ENCODE data around the gene GP1BA. TPM values are rescaled to one million over a fixed set of nuclear protein-coding genes. Genes with fewer than 3 reads are reported as not detected.
A peak's percentile ranks its signal among the peaks of the same experiment; 100 is the strongest.
"Not testable (repeated sequence)": the region's sequence is repeated elsewhere in the genome, so short reads cannot be mapped to it uniquely, and the experiment has no call there.

The GP1BA gene
- total RNA-seq, 2 donors from 2014 or later, result not detected

- DNase-seq (peak; percentile 49 to 53), ATAC-seq (peak; percentile 9)
- intact Hi-C loops (cut with DNase I, micrococcal nuclease), result no loop called here
Observed at GRCh38 chr17:4900231-4901107, 31.6 kb upstream of the GP1BA start.

DNA sequence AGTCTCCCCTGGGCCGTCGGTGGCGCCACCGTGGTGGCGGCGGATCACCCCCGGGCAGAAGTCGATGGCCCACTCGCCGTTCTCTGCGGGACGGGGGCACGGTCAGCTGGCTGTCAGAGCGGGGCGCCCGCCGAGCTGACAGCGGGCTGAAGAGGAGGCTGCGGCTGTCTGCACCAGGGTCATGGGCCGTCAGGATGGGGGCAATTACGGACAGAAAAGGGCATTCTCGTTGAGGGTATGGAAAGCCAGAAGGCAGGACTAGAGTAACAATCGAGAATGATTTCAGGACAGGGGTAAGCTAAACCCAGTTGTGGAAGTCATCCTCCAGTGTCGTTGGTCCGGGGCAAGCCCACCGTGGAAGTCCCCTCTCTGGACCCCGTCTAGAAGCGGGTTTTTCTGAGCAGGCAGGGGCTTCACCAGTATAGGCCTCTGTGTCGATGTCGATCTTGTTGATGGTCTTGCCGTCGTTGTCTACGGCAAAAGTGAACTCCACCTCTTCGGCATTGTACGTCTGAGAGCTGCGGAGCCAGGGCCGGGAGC is 30.9 kb upstream of the GP1BA start:
- ATAC-seq (no peak), DNase-seq (no peak)
- intact Hi-C loops (cut with DNase I, micrococcal nuclease), result no loop called here

DNA sequence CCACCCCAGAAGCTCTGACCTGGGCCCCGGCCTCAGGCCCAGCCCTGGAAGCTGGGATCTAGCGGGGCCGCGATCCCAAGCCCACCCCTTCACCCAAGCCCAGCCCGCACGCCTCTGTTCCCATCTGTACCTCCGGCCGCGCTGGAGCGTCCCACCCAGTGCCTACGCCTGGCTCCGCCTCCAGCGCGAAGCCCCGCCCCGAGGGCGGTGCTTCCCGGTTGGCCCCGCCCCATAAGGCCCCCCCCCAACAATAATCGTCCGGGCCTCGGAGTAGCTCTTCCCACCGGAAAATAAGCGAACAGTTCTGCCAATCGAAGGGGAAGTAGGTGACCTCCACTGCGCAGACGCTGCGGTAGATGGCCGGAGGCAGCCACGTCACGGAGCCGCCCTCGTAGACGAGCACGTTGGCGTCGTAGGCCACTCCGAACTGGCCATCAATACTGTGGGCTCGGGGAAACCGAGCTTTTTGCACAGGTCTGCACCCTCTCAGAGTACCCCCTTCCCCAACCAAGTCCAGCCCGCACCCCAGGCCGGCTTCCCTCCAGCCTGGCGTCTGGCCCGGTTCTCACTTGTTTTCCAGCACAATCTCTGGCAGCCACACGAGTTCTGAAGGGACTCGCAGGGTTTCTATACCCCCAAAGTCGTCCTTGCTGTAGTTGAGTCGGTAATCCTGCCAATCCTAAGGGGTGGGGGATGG is 30.3 kb upstream of the GP1BA start:
- ATAC-seq (no peak), DNase-seq (peak in 1 of 2 donors; percentile 39)
- intact Hi-C loops (cut with DNase I, micrococcal nuclease), result no loop called here

- ATAC-seq (no peak), DNase-seq (no peak)
- intact Hi-C loops (cut with DNase I, micrococcal nuclease), result no loop called here
Observed at GRCh38 chr17:4902540-4902939, 29.5 kb upstream of the GP1BA start.

- intact Hi-C loops (cut with DNase I, micrococcal nuclease), result no loop called here
- peak; percentile 54 for ATAC-seq
- peak; percentile 78 to 89 for DNase-seq
Observed at GRCh38 chr17:4903051-4903818, 28.8 kb upstream of the GP1BA start, which contains the start of gene CHRNE. Gene CHRNE (minus strand): TSS chr17:4903098. CDS start chr17:4903063, 35 bp downstream.

- DNase-seq; ATAC-seq; intact Hi-C loops (cut with DNase I, micrococcal nuclease): not testable (repeated sequence)
Observed at GRCh38 chr17:4906642-4907041, 25.4 kb upstream of the GP1BA start.

- DNase-seq (no peak), ATAC-seq (no peak)
- intact Hi-C loops (cut with DNase I, micrococcal nuclease), result no loop called here
Observed at GRCh38 chr17:4908301-4908700, 23.8 kb upstream of the GP1BA start.

DNA sequence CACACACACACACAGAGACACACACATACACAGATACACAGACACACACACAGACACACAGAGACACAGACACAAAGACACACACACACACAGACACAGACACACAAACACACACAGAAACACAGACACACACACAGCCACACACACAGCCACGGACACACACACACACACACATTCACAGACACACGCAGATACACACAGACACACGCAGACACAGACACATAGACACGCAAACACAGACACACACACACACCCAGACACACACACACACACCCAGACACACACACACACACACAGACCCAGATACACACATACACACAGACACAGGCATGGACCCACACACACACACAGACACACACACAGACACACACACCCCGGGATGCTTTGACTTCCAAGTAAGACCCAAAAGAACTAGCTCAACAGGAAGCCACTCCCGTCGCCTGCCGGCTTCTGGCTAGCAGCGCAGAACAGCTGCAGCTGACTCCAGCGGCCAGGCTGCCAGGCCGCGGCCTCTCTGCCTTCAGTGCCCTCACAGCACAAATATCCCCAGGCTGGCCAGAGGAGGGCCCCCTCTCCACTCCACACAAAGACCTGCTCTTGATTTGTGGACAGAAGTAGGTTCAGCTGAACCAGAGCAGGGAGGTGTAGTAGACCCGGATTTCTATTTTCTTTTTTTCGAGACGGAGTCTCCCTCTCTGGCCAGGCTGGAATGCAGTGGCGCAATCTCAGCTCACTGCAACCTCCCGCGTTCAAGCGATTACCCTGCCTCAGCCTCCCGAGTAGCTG is 23.2 kb upstream of the GP1BA start:
- intact Hi-C loops (cut with DNase I, micrococcal nuclease), result no loop called here
- DNase-seq (peak; percentile 86 to 87), ATAC-seq (peak; percentile 96)

DNA sequence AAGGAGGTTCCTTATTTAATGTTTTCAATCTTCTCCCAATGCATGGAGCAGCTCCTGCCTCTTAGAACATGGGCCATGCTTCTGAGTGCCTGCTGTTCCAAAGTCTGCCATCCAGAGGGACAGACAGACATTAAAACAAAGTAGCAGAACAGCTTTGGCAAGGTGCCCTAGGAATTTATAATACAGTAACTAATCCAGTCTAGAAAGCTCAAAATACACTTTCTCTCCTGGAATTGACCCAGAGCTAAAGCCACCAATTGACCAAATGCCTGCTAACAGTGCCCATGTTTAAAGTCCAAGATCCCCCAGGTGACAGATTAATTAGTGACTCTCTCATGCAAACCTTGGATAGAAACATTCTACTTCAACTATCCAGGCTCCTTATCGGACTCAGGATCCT is 18.1 kb upstream of the GP1BA start:
- DNase-seq (no peak), ATAC-seq (peak; percentile 60)
- intact Hi-C loops (cut with DNase I, micrococcal nuclease), result loop anchor here in 1 of 2 donors (5.0 to 10.0 kb wide), 2 partner anchors 71 to 148 kb away; partner anchors contain the start of gene CAMTA2

GRCh38 chr17:4914551-4914950 is 17.5 kb upstream of the GP1BA start:
- intact Hi-C loops (cut with DNase I, micrococcal nuclease), result loop anchor here in 1 of 2 donors (5.0 to 10.0 kb wide), 2 partner anchors 70 to 148 kb away; partner anchors contain the start of gene CAMTA2
- ATAC-seq, DNase-seq: not testable (repeated sequence)

GRCh38 chr17:4919511-4920047 is 12.5 kb upstream of the GP1BA start:
- ATAC-seq, result no peak
- intact Hi-C loops (cut with DNase I, micrococcal nuclease), result loop anchor here in 1 of 2 donors (10.0 kb wide), 1 partner anchor 65 kb away; the partner anchor contains the start of gene CAMTA2
- DNase-seq, result no peak

DNA sequence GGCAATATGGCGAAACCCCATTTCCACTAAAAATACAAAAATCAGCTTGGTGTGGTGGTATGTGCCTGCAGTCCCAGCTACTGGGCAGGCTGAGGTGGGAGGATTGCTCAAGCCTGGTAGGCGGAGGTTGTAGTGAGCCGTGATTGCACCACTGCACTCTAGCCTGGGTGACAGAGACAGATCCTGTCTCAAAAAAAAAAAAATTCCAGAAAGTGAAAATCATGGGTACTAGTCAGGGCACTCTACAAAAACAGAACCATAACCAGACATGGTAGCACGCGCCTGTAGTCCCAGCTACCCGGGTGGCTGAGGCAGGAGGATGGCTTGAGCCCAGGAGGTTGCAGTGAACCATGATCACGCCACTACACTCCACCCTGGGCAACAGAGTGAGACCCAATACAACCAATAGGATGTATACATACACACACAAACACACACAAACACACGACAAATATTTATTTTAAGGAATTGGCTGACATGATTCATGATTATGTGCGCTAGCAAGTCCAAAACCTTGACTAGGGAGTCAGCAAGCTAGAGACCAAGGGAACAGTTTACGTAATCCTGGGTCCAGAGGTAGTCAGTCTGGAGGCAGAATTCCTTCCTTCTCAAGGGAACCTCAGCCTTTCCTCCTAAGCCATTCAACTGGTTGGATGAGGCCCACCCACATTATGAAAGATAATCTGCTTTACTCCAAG is 11.6 kb upstream of the GP1BA start:
- ATAC-seq, result no peak
- intact Hi-C loops (cut with DNase I, micrococcal nuclease), result no loop called here

DNA sequence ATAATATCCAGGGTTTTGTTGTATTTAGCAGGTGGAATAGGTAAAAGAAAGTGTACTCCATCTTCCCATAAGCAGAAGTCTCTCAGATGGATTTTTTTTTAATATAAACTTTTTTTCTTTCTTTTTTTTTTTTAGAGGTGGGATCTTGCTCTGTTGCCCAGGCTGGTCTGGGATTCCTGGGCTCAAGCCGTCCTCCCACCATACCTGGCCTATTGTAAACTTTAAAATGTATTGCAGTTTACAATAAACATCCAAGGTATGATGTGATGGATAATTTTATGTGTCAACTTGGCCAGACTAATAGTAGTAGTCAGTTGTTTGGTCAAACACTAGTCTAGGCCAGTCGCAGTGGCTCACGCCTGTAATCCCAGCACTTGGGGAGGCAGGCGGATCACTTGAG is 10.8 kb upstream of the GP1BA start:
- no peak for ATAC-seq
- no peak for DNase-seq
- intact Hi-C loops (cut with DNase I, micrococcal nuclease), result no loop called here

More for the DNA sequence above, 11.6 kb upstream of the GP1BA start:
- DNase-seq, result no peak

- intact Hi-C loops (cut with DNase I, micrococcal nuclease); ATAC-seq; DNase-seq: not testable (repeated sequence)
Observed at GRCh38 chr17:4926577-4927335, 5.3 kb upstream of the GP1BA start.

DNA sequence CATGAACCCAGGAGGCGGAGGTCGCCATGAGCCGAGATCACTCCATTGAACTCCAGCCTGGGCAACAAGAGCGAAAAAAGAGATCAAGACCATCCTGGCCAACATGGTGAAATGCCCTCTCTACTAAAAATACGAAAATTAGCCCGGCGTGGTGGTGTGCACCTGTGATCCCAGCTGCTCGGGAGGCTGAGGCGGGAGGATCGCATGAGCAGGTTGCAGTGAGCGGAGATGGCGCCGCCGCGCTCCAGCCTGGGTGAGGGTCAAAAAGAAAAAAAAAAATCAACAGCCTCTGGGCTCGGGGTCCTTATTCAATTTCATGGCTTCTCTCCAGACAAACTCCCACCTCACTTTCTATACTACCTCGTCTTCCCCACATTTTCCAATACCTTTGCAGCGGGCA is 3.2 kb upstream of the GP1BA start:
- ATAC-seq (no peak), DNase-seq (no peak)
- intact Hi-C loops (cut with DNase I, micrococcal nuclease), result no loop called here

- ATAC-seq (no peak), DNase-seq (no peak)
- intact Hi-C loops (cut with DNase I, micrococcal nuclease), result no loop called here
Observed at GRCh38 chr17:4932756-4933155, 679 bp downstream of the GP1BA start.
